HCT116 (cell line): ENCODE measurements around the gene SYT11. TPM values are rescaled to one million over a fixed set of nuclear protein-coding genes. Genes with fewer than 3 reads are reported as not detected.

Experiments used
- ATAC-seq: fragments of 200-7000 bp; cut with Tn5 transposase; 2 replicates; pipeline ENCODE4 v1.9.1; 2020; ENCODE audit warnings: mild to moderate bottlenecking, moderate library complexity
- BruUV-seq: library from RNA; stranded (reverse); fragments of 400-500 nt; replicated peaks from 2 replicates; lab custom pipeline; 2021; lab: Mats Ljungman, UMichigan
- CTCF ChIA-PET: fragments of 300-600 bp; sonication (Branson Sonifier 250); formaldehyde crosslinking; loops from one replicate; lab custom pipeline; 2021; ENCODE audit warnings: antibody characterized with exemption; lab: Charles Lee
- POLR2A ChIA-PET: fragments of 300-600, 350-600 bp; sonication (Branson Sonifier 250); formaldehyde crosslinking; loops from one replicate; lab custom pipeline; 2021; ENCODE audit warnings: antibody characterized with exemption; lab: Charles Lee
- RAD21 ChIA-PET, 2 experiments: fragments of 300-600 bp; sonication (Branson Sonifier 250); formaldehyde crosslinking; loops; one replicate each; lab custom pipeline; 2023; ENCODE audit warnings: low total read pairs in 2 of 2; ENCODE audit not compliant: uncharacterized antibody in 2 of 2, unreplicated experiment in 2 of 2, low non-redundant PET in 1 of 2; lab: Charles Lee
- DNase-seq: peaks from one replicate; pipeline ENCODE4 v3.0.0-alpha.2; 2010; ENCODE audit warnings: low read depth, low spot score
- H2AFZ ChIP-seq: fragments of 200-600 bp; shearing (Covaris generic), sonication (generic); 2 replicates; pipeline ENCODE4 v1.6.1; 2017; ENCODE audit warnings: low read depth, mixed run types, mixed read lengths, antibody characterized with exemption, low read length; ENCODE audit not compliant: poor library complexity, severe bottlenecking
- H3K27ac ChIP-seq: 2 replicates; pipeline ENCODE4 v1.5.1; 2012; ENCODE audit warnings: low read depth, low read length
- H3K27me3 ChIP-seq: fragments of 200-600 bp; sonication (generic); 2 replicates; pipeline ENCODE4 v1.6.1; 2016; ENCODE audit warnings: mixed run types, low read length, mixed read lengths; ENCODE audit not compliant: insufficient read depth
- H3K36me3 ChIP-seq, 2 experiments: fragments of 200-500 bp in 1 of 2; fragments of 200-600 bp in 1 of 2; sonication (Bioruptor generic) in 1 of 2; sonication (generic) in 1 of 2; 2 replicates each; pipeline versions ENCODE4 v1.5.1 to v1.6.1; 2014 to 2016; ENCODE audit warnings: low read length in 2 of 2, inconsistent platforms in 1 of 2, mixed read lengths in 1 of 2, mixed run types in 1 of 2; ENCODE audit not compliant: insufficient read depth in 2 of 2, control insufficient read depth in 1 of 2
- H3K4me1 ChIP-seq, 2 experiments: fragments of 200-600 bp in 1 of 2; sonication (generic) in 1 of 2; 2 replicates each; pipeline versions ENCODE4 v1.5.1 to v1.6.1; 2012 to 2017; ENCODE audit warnings: low read length in 2 of 2, inconsistent platforms in 1 of 2, mild to moderate bottlenecking in 1 of 2, mixed read lengths in 1 of 2, mixed run types in 1 of 2, moderate library complexity in 1 of 2; ENCODE audit not compliant: insufficient read depth in 2 of 2, control insufficient read depth in 1 of 2
- H3K4me2 ChIP-seq: fragments of 200-600 bp; sonication (generic); 2 replicates; pipeline ENCODE4 v1.6.1; 2017; ENCODE audit warnings: mixed run types, low read length, mixed read lengths
- H3K4me3 ChIP-seq, 2 experiments: fragments of 200-600 bp in 1 of 2; sonication (generic) in 1 of 2; replicated peaks in 1 of 2; 2 replicates each; pipeline ENCODE4 v1.5.1; 2011 to 2016; ENCODE audit warnings: low read length in 2 of 2, control low read depth in 1 of 2, low read depth in 1 of 2, mild to moderate bottlenecking in 1 of 2, mixed read lengths in 1 of 2, mixed run types in 1 of 2
- H3K79me2 ChIP-seq: fragments of 200-600 bp; sonication (generic); 2 replicates; pipeline ENCODE4 v1.6.1; 2017; ENCODE audit warnings: mild to moderate bottlenecking, mixed run types, low read length, moderate library complexity, mixed read lengths; ENCODE audit not compliant: insufficient read depth
- H3K9ac ChIP-seq: fragments of 200-600 bp; sonication (generic); 2 replicates; pipeline ENCODE4 v1.6.1; 2016; ENCODE audit warnings: low read length, mixed read lengths
- H3K9me2 ChIP-seq: fragments of 200-600 bp; sonication (generic), shearing (Covaris generic); 2 replicates; pipeline ENCODE4 v1.6.1; 2017; ENCODE audit warnings: mixed run types, mild to moderate bottlenecking, moderate library complexity; ENCODE audit not compliant: insufficient read depth
- H3K9me3 ChIP-seq, 2 experiments: fragments of 200-500 bp in 1 of 2; fragments of 200-600 bp in 1 of 2; sonication (Bioruptor generic) in 1 of 2; sonication (generic) in 1 of 2; 2 replicates each; pipeline ENCODE4 v1.6.1; 2014 to 2017; ENCODE audit warnings: low read length in 2 of 2, mixed read lengths in 2 of 2, inconsistent platforms in 1 of 2, low read depth in 1 of 2, mild to moderate bottlenecking in 1 of 2, mixed run types in 1 of 2, moderate library complexity in 1 of 2; ENCODE audit not compliant: control insufficient read depth in 1 of 2, insufficient read depth in 1 of 2
- H4K20me1 ChIP-seq: fragments of 200-600 bp; sonication (generic), shearing (Covaris generic); 2 replicates; pipeline ENCODE4 v1.6.1; 2017; ENCODE audit warnings: mixed run types, mild to moderate bottlenecking, moderate library complexity; ENCODE audit not compliant: insufficient read depth
- CBX3 ChIP-seq: IDR thresholded peaks from 2 replicates; pipeline ENCODE4 v1.6.1; 2012; ENCODE audit warnings: low read depth
- CEBPB ChIP-seq: IDR thresholded peaks from 2 replicates; pipeline ENCODE4 v1.6.1; 2012; ENCODE audit warnings: low read depth
- EGR1 ChIP-seq: IDR thresholded peaks from 2 replicates; pipeline ENCODE4 v1.6.1; 2012; ENCODE audit warnings: low read depth
- ELF1 ChIP-seq: IDR thresholded peaks from 2 replicates; pipeline ENCODE4 v1.6.1; 2012; ENCODE audit warnings: low read depth, borderline replicate concordance
- EZH2 ChIP-seq: fragments of 200-600 bp; sonication (generic); IDR thresholded peaks from 2 replicates; pipeline ENCODE4 v1.6.1; 2017; ENCODE audit warnings: antibody characterized with exemption, mixed run types
- EZH2phosphoT487 ChIP-seq: fragments of 200-600 bp; IDR thresholded peaks from 2 replicates; pipeline ENCODE4 v1.6.1; 2018; ENCODE audit warnings: antibody characterized with exemption, borderline replicate concordance
- POLR2AphosphoS5 ChIP-seq: IDR thresholded peaks from 2 replicates; pipeline ENCODE4 v1.6.1; 2011; ENCODE audit warnings: mild to moderate bottlenecking, low read depth, low read length, moderate library complexity
- RAD21 ChIP-seq: IDR thresholded peaks from 2 replicates; pipeline ENCODE4 v1.6.1; 2012; ENCODE audit warnings: low read depth, mild to moderate bottlenecking
- SIN3A ChIP-seq: IDR thresholded peaks from 2 replicates; pipeline ENCODE4 v1.6.1; 2012; ENCODE audit warnings: low read depth
- SP1 ChIP-seq: IDR thresholded peaks from 2 replicates; pipeline ENCODE4 v1.6.1; 2012; ENCODE audit warnings: low read depth
- TCF7L2 ChIP-seq: IDR thresholded peaks from 2 replicates; pipeline ENCODE4 v1.7.0; 2011; ENCODE audit warnings: borderline replicate concordance, inconsistent platforms; ENCODE audit not compliant: insufficient read depth, insufficient read length; ENCODE audit errors: extremely low read depth
- ZFX ChIP-seq: fragments of 450-650 bp; IDR thresholded peaks from 2 replicates; pipeline ENCODE4 v1.6.1; 2017
- ZNF274 ChIP-seq: fragments of 200-500 bp; sonication (Bioruptor generic); IDR thresholded peaks from 2 replicates; pipeline ENCODE4 v1.6.1; 2014; ENCODE audit warnings: mild to moderate bottlenecking, low read depth, low read length, inconsistent platforms
- intact Hi-C: fragments of 100-400 bp; cut with micrococcal nuclease; formaldehyde crosslinking; loops from 2 replicates; pipeline ENCODE4 v1.10.0; 2022
- total RNA-seq: library from RNA; stranded (reverse); gene quantifications from one replicate; pipeline ENCODE4 v1.2.1, GENCODE V29; 2021; ENCODE audit not compliant: unreplicated experiment
- TF ChIP-seq, protein P1 (sequence below): IDR thresholded peaks from 2 replicates; pipeline ENCODE4 v1.6.1; 2012
- TF ChIP-seq, protein P2 (sequence below): IDR thresholded peaks from 2 replicates; pipeline ENCODE4 v1.6.1; 2011; ENCODE audit warnings: mild to moderate bottlenecking, low read length, moderate library complexity; ENCODE audit not compliant: insufficient replicate concordance; ENCODE audit errors: extremely low read depth
- TF ChIP-seq, protein P3 (sequence below), 3 experiments: fragments of 200-600 bp in 1 of 3; sonication (generic) in 1 of 3; IDR thresholded peaks in 2 of 3; conservative IDR thresholded peaks in 1 of 3; 2 replicates each; pipeline ENCODE4 v1.5.1; 2012 to 2017; ENCODE audit warnings: low read depth in 2 of 3, low read length in 2 of 3, antibody characterized with exemption in 1 of 3, borderline replicate concordance in 1 of 3, control low read depth in 1 of 3, mild to moderate bottlenecking in 1 of 3, mixed read lengths in 1 of 3, mixed run types in 1 of 3, moderate library complexity in 1 of 3; ENCODE audit not compliant: insufficient read depth in 1 of 3
- TF ChIP-seq, protein P4 (sequence below): IDR thresholded peaks from 2 replicates; pipeline ENCODE4 v1.6.1; 2012

Gene SYT11
- total RNA-seq, 1 experiment from 2014 or later, result 0.17 TPM

DNA sequence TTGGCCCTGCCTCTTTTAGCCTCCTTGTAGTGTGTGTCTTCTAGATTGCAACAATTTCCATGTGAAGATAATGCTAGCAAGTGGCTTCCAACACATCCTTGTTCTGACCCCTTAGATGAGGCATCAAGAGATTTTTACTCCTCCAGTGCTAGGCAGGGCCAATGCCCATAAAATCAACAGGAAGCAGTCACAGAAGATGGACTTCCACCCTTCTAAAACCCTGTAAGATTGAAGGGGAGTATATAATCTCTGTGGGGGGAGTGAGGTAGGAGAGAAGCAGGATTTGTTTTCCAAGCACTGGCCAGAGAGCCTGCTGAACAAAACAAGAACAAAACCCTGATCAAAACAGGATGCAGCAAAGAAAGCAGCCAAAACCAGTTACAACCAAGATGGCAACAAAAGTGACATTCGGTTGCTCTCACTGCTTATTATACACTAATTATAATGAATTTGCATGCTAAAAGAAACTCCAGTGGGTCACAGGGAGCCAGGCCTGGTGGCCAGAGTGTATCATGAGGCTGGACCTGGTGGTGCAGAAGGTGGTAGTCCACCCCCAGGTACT lies 14.4 kb upstream of the SYT11 start (continued):
- TF ChIP-seq EZH2phosphoT487, result no peak
- TF ChIP-seq, all 23 proteins: peak for 0

DNA sequence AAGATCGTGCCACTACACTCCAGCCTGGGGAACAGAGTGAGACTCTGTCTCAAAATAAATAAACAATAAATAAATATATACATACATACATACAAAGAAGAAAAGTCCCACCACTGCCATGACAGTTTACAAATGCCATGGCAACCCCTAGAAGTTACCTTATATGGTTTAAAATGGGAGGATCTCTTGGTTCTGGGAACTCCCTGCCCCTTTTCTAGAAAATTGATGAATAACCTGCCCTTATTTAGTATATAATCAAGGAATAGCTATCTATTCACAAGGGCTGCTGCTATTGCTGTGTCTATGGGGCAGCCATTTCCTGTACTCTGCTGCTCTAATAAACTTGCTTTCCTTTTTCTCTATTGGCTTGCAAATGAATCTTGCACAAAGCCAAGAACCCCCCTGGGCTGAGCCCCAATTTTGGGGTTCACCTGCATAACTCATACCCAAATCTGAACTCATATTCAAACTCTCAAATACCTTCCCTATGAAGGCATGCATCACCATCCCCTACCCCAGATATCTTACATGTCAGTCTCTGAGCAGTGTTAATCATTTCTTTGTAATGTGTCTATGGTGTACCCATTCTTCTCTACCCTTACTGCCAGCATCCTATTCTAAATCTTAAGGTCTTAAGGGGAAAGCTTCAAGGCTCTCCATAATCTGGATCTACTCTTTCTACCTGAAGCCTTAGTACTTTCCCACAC lies 11.4 kb upstream of the SYT11 start:
- ChIA-PET RAD21 (no interaction called here), CTCF (no interaction called here), POLR2A (no interaction called here)
- no peaks in the 10 kb centered on the region; the same call in 1 of the 2 replicates for H4K20me1 ChIP-seq
- no peaks in the 10 kb centered on the region for H3K27me3 ChIP-seq
- intact Hi-C loops, result no loop called here
- no TSS peak for BruUV-seq
- DNase-seq (no peak), ATAC-seq (no peak)
- H3K9ac ChIP-seq, result no peak overlapping the region
- peaks cover 80% of the 10 kb centered on the region for H3K79me2 ChIP-seq
- no peaks in the 10 kb centered on the region for H3K9me2 ChIP-seq
- no peaks in the 10 kb centered on the region for H3K9me3 ChIP-seq
- H3K4me1 ChIP-seq, result no peaks in the 10 kb centered on the region
- no peak overlapping the region for H2AFZ ChIP-seq
- H3K4me2 ChIP-seq, result no peak overlapping the region
- no peak overlapping the region for H3K27ac ChIP-seq
- H3K4me3 ChIP-seq, result no peak overlapping the region
- peaks cover 13 to 15% of the 10 kb centered on the region in 2 experiments; a peak in 3 of 4 replicates for H3K36me3 ChIP-seq
- TF ChIP-seq ELF1, result no peak
- TF ChIP-seq, protein P1, sequence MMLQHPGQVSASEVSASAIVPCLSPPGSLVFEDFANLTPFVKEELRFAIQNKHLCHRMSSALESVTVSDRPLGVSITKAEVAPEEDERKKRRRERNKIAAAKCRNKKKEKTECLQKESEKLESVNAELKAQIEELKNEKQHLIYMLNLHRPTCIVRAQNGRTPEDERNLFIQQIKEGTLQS, result no peak
- TF ChIP-seq SP1, result no peak
- no peak for TF ChIP-seq ZNF274
- TF ChIP-seq SIN3A, result no peak
- no peak for TF ChIP-seq ZFX
- TF ChIP-seq EZH2, result no peak
- TF ChIP-seq, protein P2, sequence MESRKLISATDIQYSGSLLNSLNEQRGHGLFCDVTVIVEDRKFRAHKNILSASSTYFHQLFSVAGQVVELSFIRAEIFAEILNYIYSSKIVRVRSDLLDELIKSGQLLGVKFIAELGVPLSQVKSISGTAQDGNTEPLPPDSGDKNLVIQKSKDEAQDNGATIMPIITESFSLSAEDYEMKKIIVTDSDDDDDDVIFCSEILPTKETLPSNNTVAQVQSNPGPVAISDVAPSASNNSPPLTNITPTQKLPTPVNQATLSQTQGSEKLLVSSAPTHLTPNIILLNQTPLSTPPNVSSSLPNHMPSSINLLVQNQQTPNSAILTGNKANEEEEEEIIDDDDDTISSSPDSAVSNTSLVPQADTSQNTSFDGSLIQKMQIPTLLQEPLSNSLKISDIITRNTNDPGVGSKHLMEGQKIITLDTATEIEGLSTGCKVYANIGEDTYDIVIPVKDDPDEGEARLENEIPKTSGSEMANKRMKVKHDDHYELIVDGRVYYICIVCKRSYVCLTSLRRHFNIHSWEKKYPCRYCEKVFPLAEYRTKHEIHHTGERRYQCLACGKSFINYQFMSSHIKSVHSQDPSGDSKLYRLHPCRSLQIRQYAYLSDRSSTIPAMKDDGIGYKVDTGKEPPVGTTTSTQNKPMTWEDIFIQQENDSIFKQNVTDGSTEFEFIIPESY, result no peak
- TF ChIP-seq EGR1, result no peak
- TF ChIP-seq EZH2phosphoT487, result no peak
- TF ChIP-seq CEBPB, result no peak
- no peak for TF ChIP-seq POLR2AphosphoS5
- TF ChIP-seq, protein P3, sequence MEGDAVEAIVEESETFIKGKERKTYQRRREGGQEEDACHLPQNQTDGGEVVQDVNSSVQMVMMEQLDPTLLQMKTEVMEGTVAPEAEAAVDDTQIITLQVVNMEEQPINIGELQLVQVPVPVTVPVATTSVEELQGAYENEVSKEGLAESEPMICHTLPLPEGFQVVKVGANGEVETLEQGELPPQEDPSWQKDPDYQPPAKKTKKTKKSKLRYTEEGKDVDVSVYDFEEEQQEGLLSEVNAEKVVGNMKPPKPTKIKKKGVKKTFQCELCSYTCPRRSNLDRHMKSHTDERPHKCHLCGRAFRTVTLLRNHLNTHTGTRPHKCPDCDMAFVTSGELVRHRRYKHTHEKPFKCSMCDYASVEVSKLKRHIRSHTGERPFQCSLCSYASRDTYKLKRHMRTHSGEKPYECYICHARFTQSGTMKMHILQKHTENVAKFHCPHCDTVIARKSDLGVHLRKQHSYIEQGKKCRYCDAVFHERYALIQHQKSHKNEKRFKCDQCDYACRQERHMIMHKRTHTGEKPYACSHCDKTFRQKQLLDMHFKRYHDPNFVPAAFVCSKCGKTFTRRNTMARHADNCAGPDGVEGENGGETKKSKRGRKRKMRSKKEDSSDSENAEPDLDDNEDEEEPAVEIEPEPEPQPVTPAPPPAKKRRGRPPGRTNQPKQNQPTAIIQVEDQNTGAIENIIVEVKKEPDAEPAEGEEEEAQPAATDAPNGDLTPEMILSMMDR (IDR thresholded peaks at IDR 0.05 in 2 of 3, conservative IDR thresholded peaks at IDR 0.05 in 1 of 3; ENCODE audit: borderline replicate concordance in 1 of 3, insufficient read depth in 1 of 3, low read depth in 2 of 3, low read length in 2 of 3), result no peak
- TF ChIP-seq, protein P4, sequence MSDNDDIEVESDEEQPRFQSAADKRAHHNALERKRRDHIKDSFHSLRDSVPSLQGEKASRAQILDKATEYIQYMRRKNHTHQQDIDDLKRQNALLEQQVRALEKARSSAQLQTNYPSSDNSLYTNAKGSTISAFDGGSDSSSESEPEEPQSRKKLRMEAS, result no peak
- no peak for TF ChIP-seq CBX3
- TF ChIP-seq TCF7L2, result no peak
- no peak for TF ChIP-seq RAD21
